MM.1S (cell line): ENCODE results near the gene PHC3.

ENCODE experiments used
- DNase-seq: peaks from one replicate; pipeline ENCODE4 v3.0.0-alpha.2; 2015
- H2AFZ ChIP-seq: fragments of 300-600 bp; sonication (generic); 2 replicates; pipeline ENCODE4 v1.6.0; 2016; ENCODE audit warnings: antibody characterized with exemption, low read length
- H3F3A ChIP-seq: fragments of 300-600 bp; sonication (generic); 2 replicates; pipeline ENCODE4 v1.6.1; 2016; ENCODE audit warnings: mild to moderate bottlenecking, antibody characterized with exemption, low read length, moderate library complexity, mixed read lengths; ENCODE audit not compliant: insufficient read depth
- H3K27ac ChIP-seq: fragments of 300-600 bp; sonication (generic); 2 replicates; pipeline ENCODE4 v1.5.1; 2016; ENCODE audit warnings: mild to moderate bottlenecking, low read length
- H3K27me3 ChIP-seq: fragments of 300-600 bp; sonication (generic); replicated peaks from 2 replicates; pipeline ENCODE4 v1.6.0; 2016; ENCODE audit warnings: low read length; ENCODE audit not compliant: insufficient read depth
- H3K36me3 ChIP-seq: fragments of 300-600 bp; sonication (generic); replicated peaks from 2 replicates; pipeline ENCODE4 v1.6.1; 2016; ENCODE audit warnings: mild to moderate bottlenecking, low read length, mixed read lengths; ENCODE audit not compliant: insufficient read depth
- H3K4me1 ChIP-seq: fragments of 300-600 bp; sonication (generic); 2 replicates; pipeline ENCODE4 v1.6.1; 2016; ENCODE audit warnings: low read length, mixed read lengths
- H3K4me2 ChIP-seq: fragments of 300-600 bp; sonication (generic); 2 replicates; pipeline ENCODE4 v1.6.0; 2016; ENCODE audit warnings: low read depth, low read length
- H3K4me3 ChIP-seq: fragments of 300-600 bp; sonication (generic); 2 replicates; pipeline ENCODE4 v1.5.1; 2016; ENCODE audit warnings: low read length, mixed read lengths
- H3K79me2 ChIP-seq: fragments of 300-600 bp; sonication (generic); 2 replicates; pipeline ENCODE4 v1.6.1; 2016; ENCODE audit warnings: mixed run types, low read length, mixed read lengths
- H3K9ac ChIP-seq: fragments of 300-600 bp; sonication (generic); 2 replicates; pipeline ENCODE4 v1.6.1; 2016; ENCODE audit warnings: low read length, mixed read lengths
- H3K9me2 ChIP-seq: fragments of 300-600 bp; sonication (generic); replicated peaks from 2 replicates; pipeline ENCODE4 v1.6.1; 2016; ENCODE audit warnings: mild to moderate bottlenecking, low read length, mixed read lengths; ENCODE audit not compliant: insufficient read depth
- H3K9me3 ChIP-seq: fragments of 300-600 bp; sonication (generic); replicated peaks from 2 replicates; pipeline ENCODE4 v1.6.1; 2016; ENCODE audit warnings: mild to moderate bottlenecking, low read length, mixed read lengths; ENCODE audit not compliant: insufficient read depth
- H4K20me1 ChIP-seq: fragments of 300-600 bp; sonication (generic); 2 replicates; pipeline ENCODE4 v1.6.1; 2016; ENCODE audit warnings: mild to moderate bottlenecking, low read length, moderate library complexity, mixed read lengths; ENCODE audit not compliant: insufficient read depth
- EZH2 ChIP-seq: fragments of 300-600 bp; sonication (generic); optimal IDR thresholded peaks from 2 replicates; pipeline ENCODE3; 2017; ENCODE audit warnings: low read depth, mild to moderate bottlenecking, antibody characterized with exemption, low read length, mixed read lengths
- EZH2phosphoT487 ChIP-seq: fragments of 300-600 bp; sonication (generic); IDR thresholded peaks from 2 replicates; pipeline ENCODE4 v1.6.1; 2018; ENCODE audit warnings: antibody characterized with exemption, low read length
- TF ChIP-seq, protein P1 (sequence below): fragments of 300-600 bp; sonication (generic); IDR thresholded peaks from 2 replicates; pipeline ENCODE4 v1.5.1; 2016; ENCODE audit warnings: antibody characterized with exemption, low read length, mixed read lengths

PHC3 gene

DNA sequence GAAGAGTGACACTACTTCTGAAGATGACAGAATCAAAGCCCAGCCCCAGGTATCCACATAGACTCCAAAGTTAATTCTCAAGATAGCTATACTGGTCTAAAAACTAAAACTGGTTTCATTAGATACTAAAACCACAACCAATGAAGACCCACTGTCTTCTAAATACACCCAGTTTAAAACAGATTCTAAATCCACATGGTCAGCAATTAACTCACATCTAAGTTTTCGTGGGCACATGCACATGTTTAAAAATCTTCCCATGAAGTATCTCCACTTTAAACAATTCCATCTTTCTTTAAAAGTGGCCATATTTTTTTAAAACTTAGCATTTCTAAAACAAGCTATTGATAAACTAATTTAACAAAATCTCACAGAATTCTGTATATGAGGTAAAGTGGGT is 80.6 kb downstream of the PHC3 start:
- peaks cover 19% of the 10 kb centered on the region for H3K4me1 ChIP-seq
- no peak overlapping the region for H3K4me3 ChIP-seq
- no peak overlapping the region for H2AFZ ChIP-seq
- H3K4me2 ChIP-seq, result no peak overlapping the region
- peaks cover 22% of the 10 kb centered on the region for H3K79me2 ChIP-seq
- TF ChIP-seq EZH2phosphoT487 (no peak), EZH2 (no peak)
- TF ChIP-seq, protein P1, sequence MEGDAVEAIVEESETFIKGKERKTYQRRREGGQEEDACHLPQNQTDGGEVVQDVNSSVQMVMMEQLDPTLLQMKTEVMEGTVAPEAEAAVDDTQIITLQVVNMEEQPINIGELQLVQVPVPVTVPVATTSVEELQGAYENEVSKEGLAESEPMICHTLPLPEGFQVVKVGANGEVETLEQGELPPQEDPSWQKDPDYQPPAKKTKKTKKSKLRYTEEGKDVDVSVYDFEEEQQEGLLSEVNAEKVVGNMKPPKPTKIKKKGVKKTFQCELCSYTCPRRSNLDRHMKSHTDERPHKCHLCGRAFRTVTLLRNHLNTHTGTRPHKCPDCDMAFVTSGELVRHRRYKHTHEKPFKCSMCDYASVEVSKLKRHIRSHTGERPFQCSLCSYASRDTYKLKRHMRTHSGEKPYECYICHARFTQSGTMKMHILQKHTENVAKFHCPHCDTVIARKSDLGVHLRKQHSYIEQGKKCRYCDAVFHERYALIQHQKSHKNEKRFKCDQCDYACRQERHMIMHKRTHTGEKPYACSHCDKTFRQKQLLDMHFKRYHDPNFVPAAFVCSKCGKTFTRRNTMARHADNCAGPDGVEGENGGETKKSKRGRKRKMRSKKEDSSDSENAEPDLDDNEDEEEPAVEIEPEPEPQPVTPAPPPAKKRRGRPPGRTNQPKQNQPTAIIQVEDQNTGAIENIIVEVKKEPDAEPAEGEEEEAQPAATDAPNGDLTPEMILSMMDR, result no peak
- H3K27me3 ChIP-seq, result no peaks in the 10 kb centered on the region
- no peaks in the 10 kb centered on the region for H4K20me1 ChIP-seq
- H3K9ac ChIP-seq, result no peak overlapping the region
- no peaks in the 10 kb centered on the region for H3K9me2 ChIP-seq
- peaks cover 14% of the 10 kb centered on the region; the same call in 1 of the 2 replicates for H3K36me3 ChIP-seq
- no peak for DNase-seq
- peaks cover 13% of the 10 kb centered on the region; the same call in 1 of the 2 replicates for H3F3A ChIP-seq
- H3K27ac ChIP-seq, result no peak overlapping the region
- no peaks in the 10 kb centered on the region for H3K9me3 ChIP-seq

DNA sequence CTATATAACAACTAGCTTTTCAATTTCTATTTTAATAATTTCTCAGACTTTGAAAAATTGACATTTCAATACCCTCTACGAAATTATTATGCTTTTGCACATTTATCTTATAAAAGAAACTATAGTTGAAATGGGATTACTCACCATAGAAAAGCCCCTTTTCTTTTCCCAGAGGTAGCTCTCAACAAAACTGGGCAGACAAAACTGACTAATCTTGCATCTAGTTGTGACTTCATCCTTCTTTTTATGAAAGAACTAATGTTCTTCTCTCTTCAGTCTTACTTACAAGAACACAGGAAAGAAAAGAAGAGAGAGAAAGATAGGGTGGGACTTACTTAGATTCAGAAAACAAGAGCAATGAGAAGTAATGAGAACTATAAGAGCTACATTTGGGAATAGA is 82.8 kb downstream of the PHC3 start:
- H3F3A ChIP-seq, result peaks cover 13% of the 10 kb centered on the region; the same call in 1 of the 2 replicates
- H3K4me1 ChIP-seq, result peaks cover 19% of the 10 kb centered on the region
- no peak for DNase-seq
- peaks cover 29% of the 10 kb centered on the region; the same call in 1 of the 2 replicates for H3K36me3 ChIP-seq
- no peaks in the 10 kb centered on the region for H4K20me1 ChIP-seq
- no peaks in the 10 kb centered on the region for H3K9me3 ChIP-seq
- peaks cover 40% of the 10 kb centered on the region for H3K79me2 ChIP-seq
- H3K9me2 ChIP-seq, result no peaks in the 10 kb centered on the region
- no peak overlapping the region for H2AFZ ChIP-seq
- no peak overlapping the region for H3K4me2 ChIP-seq
- H3K27ac ChIP-seq, result no peak overlapping the region
- no peak overlapping the region for H3K9ac ChIP-seq
- no peak for TF ChIP-seq EZH2
- TF ChIP-seq EZH2phosphoT487, result no peak
- TF ChIP-seq, protein P1, result no peak
- H3K27me3 ChIP-seq, result no peaks in the 10 kb centered on the region
- H3K4me3 ChIP-seq, result no peak overlapping the region

DNA sequence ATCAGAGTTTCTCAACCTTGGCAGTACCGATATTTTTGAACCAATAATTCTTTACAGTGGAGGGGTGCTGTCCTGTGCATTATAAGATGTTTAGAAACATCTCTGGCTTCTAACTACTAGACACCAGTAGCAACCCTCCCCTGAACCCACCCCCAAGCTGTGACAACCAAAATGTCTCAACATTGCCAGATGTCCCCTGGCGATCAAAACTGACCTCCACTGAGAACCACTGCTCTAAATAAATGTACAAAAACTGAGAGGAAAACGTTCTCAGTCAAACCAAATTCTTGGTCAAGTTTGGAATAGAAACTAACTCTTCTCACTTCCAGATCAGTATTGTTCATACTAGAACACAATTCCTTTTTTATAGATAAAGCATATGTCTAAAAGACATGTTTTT is 85.2 kb downstream of the PHC3 start:
- Histone ChIP-seq H3K79me2 (peaks cover 47% of the 10 kb centered on the region), H3K36me3 (peaks cover 18% of the 10 kb centered on the region; the same call in 1 of the 2 replicates), H3K4me2 (no peak overlapping the region), H3K9ac (no peak overlapping the region), H3K27me3 (no peaks in the 10 kb centered on the region), H3F3A (peaks cover 7% of the 10 kb centered on the region; the same call in 1 of the 2 replicates), H2AFZ (no peak overlapping the region), H3K4me1 (peaks cover 16% of the 10 kb centered on the region), H4K20me1 (no peaks in the 10 kb centered on the region), H3K27ac (no peak overlapping the region; the same call in 1 of the 2 replicates), H3K9me2 (no peaks in the 10 kb centered on the region), H3K9me3 (no peaks in the 10 kb centered on the region), H3K4me3 (no peak overlapping the region)
- no peak for DNase-seq
- TF ChIP-seq EZH2phosphoT487 (no peak), EZH2 (no peak)
- TF ChIP-seq, protein P1, result no peak
